Esophagus (tissue), 2 donors: ENCODE data around the gene AMH. TPM values are rescaled to one million over a fixed set of nuclear protein-coding genes. Genes with fewer than 3 reads are reported as not detected.
"Not testable (repeated sequence)": the region's sequence is repeated elsewhere in the genome, so short reads cannot be mapped to it uniquely, and the experiment has no call there.

Source experiments
- H3K27ac ChIP-seq, 2 donors: one replicate each; pipeline ENCODE4 v1.5.1; 2013; ENCODE audit warnings: low read depth in 2 of 2, mild to moderate bottlenecking in 2 of 2, inconsistent platforms in 1 of 2, low read length in 1 of 2, moderate library complexity in 1 of 2
- H3K27me3 ChIP-seq, 2 donors: one replicate each; pipeline ENCODE4 v1.6.1; 2013; ENCODE audit warnings: low read length in 2 of 2, control low read depth in 1 of 2, mild to moderate bottlenecking in 1 of 2; ENCODE audit not compliant: insufficient read depth in 2 of 2, control insufficient read depth in 1 of 2
- H3K36me3 ChIP-seq, 2 donors: one replicate each; pipeline ENCODE4 v1.6.1; 2013; ENCODE audit warnings: low read length in 1 of 2; ENCODE audit not compliant: control insufficient read depth in 2 of 2, insufficient read depth in 2 of 2
- H3K4me1 ChIP-seq, 2 donors: one replicate each; pipeline ENCODE4 v1.6.1; 2013; ENCODE audit warnings: low read length in 1 of 2; ENCODE audit not compliant: control insufficient read depth in 2 of 2, insufficient read depth in 2 of 2
- H3K4me3 ChIP-seq, 2 donors: one replicate each; pipeline ENCODE4 v1.5.1; 2013; ENCODE audit warnings: low read length in 2 of 2, mild to moderate bottlenecking in 2 of 2, low read depth in 1 of 2, moderate library complexity in 1 of 2
- H3K9me3 ChIP-seq, 2 donors: one replicate each; pipeline ENCODE4 v1.6.1; 2013; ENCODE audit warnings: mild to moderate bottlenecking in 2 of 2, low read depth in 1 of 2, low read length in 1 of 2, moderate library complexity in 1 of 2; ENCODE audit not compliant: control insufficient read depth in 2 of 2, insufficient read depth in 1 of 2
- WGBS, 2 donors: extraction: QIAGEN DNeasy Blood & Tissue Kit; methylation state at CpG; one replicate each; pipeline ENCODE4 v1.1.7; 2013; 5-methylcytosine and 5-hydroxymethylcytosine counted together
- polyA plus RNA-seq, 2 donors: library from polyadenylated mRNA; stranded (reverse); fragments of 200-250 nt; gene quantifications; one replicate each; pipeline ENCODE4 v1.2.3, GENCODE V29; 2013
- donor health status: healthy with polysubstance abuse.
- donor health status: Bipolar disorder and iron deficiency.

AMH gene
- polyA plus RNA-seq, 2 donors, result 0.55 to 2.5 TPM

DNA sequence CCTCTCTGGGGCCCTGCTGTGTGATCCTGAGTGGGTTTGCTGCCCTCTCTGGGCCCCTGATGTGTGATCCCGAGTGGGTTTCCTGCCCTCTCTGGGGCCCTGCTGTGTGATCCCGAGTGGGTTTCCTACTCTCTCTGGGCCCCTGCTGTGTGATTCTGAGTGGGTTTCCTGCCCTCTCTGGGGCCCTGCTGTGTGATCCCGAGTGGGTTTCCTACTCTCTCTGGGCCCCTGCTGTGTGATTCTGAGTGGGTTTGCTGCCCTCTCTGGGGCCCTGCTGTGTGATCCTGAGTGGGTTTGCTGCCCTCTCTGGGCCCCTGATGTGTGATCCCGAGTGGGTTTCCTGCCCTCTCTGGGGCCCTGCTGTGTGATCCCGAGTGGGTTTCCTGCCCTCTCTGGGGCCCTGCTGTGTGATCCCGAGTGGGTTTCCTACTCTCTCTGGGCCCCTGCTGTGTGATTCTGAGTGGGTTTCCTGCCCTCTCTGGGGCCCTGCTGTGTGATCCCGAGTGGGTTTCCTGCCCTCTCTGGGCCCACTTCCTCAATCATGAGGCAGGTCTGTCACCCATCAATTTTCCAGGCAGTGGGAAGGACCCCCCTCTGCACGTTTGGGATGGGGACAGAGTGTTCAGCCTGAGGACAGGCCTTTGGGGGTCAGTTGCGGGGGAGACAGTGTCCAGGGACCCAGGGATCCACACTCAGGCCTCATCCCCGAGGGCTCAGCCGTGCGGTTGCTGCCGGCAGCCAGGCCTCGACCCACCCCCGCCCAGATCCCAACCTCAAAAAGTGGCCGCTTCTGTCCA, 32.3 kb downstream of the AMH start:
- WGBS, 2 donors, result 27 to 30% methylated on average over 16 of the region's 16 CpGs
- Histone ChIP-seq H3K27ac (peak overlapping the region in 1 of 2 donors; percentile 48), H3K4me3 (peak overlapping the region in 1 of 2 donors; percentile 24)

GRCh38 chr19:2282062-2282861, 33.1 kb downstream of the AMH start, which contains the start of gene PEAK3:
Gene PEAK3, minus strand, starts transcription at chr19:2282175. Its CDS starts 1,244 bp downstream, at chr19:2280931.
- Histone ChIP-seq H3K4me3 (peak within 1 kb of the TSS; percentile 2 to 24), H3K9me3 (no peaks in the 10 kb centered on the region), H3K27me3 (no peaks in the 10 kb centered on the region), H3K4me1 (peaks cover 2 to 4% of the 10 kb centered on the region in 2 donors), H3K27ac (peak within 1 kb of the TSS in 1 of 2 donors; percentile 48), H3K36me3 (no peaks in the 10 kb centered on the region)
- WGBS, 2 donors, result 16 to 21% methylated on average over 37 to 41 of the region's 41 CpGs

More for the DNA sequence above, 32.3 kb downstream of the AMH start:
- not testable (repeated sequence) for H3K4me1 ChIP-seq, H3K9me3 ChIP-seq, H3K27me3 ChIP-seq, H3K36me3 ChIP-seq

- Histone ChIP-seq H3K4me3 (no peak overlapping the region), H3K9me3 (no peaks in the 10 kb centered on the region), H3K27ac (no peak overlapping the region), H3K36me3 (no peaks in the 10 kb centered on the region), H3K4me1 (peaks cover 2 to 4% of the 10 kb centered on the region in 2 donors), H3K27me3 (no peaks in the 10 kb centered on the region)
- 75 to 79% methylated on average over 11 of the region's 11 CpGs for WGBS, 2 donors
These were observed 33.7 kb downstream of the AMH start for GRCh38 chr19:2282862-2283237.

DNA sequence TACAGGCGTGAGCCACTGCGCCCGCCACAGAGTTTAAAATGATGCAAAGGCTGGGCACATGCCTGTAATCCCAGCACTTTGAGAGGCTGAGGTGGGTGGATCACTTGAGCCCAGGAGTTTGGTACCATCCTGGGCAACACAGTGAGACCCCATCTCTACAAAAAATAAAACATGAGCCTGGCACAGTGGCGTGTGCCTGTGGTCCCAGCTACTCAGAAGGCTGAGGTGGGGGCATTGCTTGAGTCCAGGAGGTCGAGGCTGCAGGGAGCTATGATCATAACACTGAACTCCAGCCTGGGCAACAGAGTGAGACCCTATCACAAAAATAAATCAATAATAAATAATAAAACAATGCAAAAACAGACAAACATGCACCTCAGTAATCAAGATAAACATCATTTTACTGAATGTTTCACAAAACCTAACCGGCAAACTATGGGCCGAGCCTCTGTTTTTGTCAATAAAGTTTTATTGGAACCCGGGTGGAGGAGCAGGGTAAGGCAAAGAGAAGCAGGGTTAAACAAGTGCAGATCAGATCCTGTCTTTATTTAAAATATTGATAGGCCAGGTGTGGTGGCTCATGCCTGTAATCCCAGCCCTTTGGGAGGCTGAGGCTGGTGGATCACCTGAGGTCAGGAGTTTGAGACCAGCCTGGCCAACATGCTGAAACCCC, 34.8 kb downstream of the AMH start:
- peaks cover 2 to 4% of the 10 kb centered on the region in 2 donors for H3K4me1 ChIP-seq
- WGBS, 2 donors, result 93 to 95% methylated on average over 8 of the region's 8 CpGs
- H3K27me3 ChIP-seq, result no peaks in the 10 kb centered on the region
- no peak overlapping the region for H3K4me3 ChIP-seq
- H3K27ac ChIP-seq, result no peak overlapping the region
- H3K36me3 ChIP-seq, result no peaks in the 10 kb centered on the region
- no peaks in the 10 kb centered on the region for H3K9me3 ChIP-seq

- Histone ChIP-seq H3K27me3 (peaks cover 0 to 6% of the 10 kb centered on the region in 2 donors), H3K27ac (no peak overlapping the region), H3K4me1 (peaks cover 4 to 17% of the 10 kb centered on the region in 2 donors), H3K9me3 (no peaks in the 10 kb centered on the region), H3K36me3 (no peaks in the 10 kb centered on the region), H3K4me3 (no peak overlapping the region)
- WGBS, 2 donors, result 87 to 88% methylated on average over 20 of the region's 20 CpGs
These were observed 37.4 kb downstream of the AMH start for GRCh38 chr19:2286402-2287140.

- whole genome bisulfite sequencing, 2 donors, result 73 to 79% methylated on average over 13 of the region's 13 CpGs
- H3K27me3 ChIP-seq, result peaks cover 0 to 9% of the 10 kb centered on the region in 2 donors
- no peaks in the 10 kb centered on the region for H3K9me3 ChIP-seq
- H3K4me3 ChIP-seq, result no peak overlapping the region
- no peak overlapping the region for H3K27ac ChIP-seq
- no peaks in the 10 kb centered on the region for H3K36me3 ChIP-seq
- H3K4me1 ChIP-seq, result peaks cover 0 to 15% of the 10 kb centered on the region in 2 donors
These were observed 38.6 kb downstream of the AMH start for GRCh38 chr19:2287585-2288337.

GRCh38 chr19:2288338-2288817, 39.3 kb downstream of the AMH start:
- H3K27me3 ChIP-seq, result peaks cover 0 to 9% of the 10 kb centered on the region in 2 donors

GRCh38 chr19:2288818-2289713, 39.9 kb downstream of the AMH start:
- no peaks in the 10 kb centered on the region for H3K36me3 ChIP-seq
- peak overlapping the region in 1 of 2 donors; percentile 38 for H3K27ac ChIP-seq
- peaks cover under 1 to 15% of the 10 kb centered on the region in 2 donors for H3K4me1 ChIP-seq
- H3K27me3 ChIP-seq, result peaks cover 0 to 9% of the 10 kb centered on the region in 2 donors
- no peaks in the 10 kb centered on the region for H3K9me3 ChIP-seq
- H3K4me3 ChIP-seq, result no peak overlapping the region
- 50 to 52% methylated on average over 28 of the region's 28 CpGs for WGBS, 2 donors

More at GRCh38 chr19:2288338-2288817, 39.3 kb downstream of the AMH start:
- no peak overlapping the region for H3K27ac ChIP-seq
- 80 to 84% methylated on average over 16 to 17 of the region's 17 CpGs for WGBS, 2 donors
- no peak overlapping the region for H3K4me3 ChIP-seq
- H3K9me3 ChIP-seq, result no peaks in the 10 kb centered on the region
- H3K36me3 ChIP-seq, result no peaks in the 10 kb centered on the region
- H3K4me1 ChIP-seq, result peaks cover 0 to 15% of the 10 kb centered on the region in 2 donors
